ENCODE results near the gene CDC45.
A peak's percentile ranks its signal among the peaks of the same experiment; 100 is the strongest.

CDC45 gene

DNA sequence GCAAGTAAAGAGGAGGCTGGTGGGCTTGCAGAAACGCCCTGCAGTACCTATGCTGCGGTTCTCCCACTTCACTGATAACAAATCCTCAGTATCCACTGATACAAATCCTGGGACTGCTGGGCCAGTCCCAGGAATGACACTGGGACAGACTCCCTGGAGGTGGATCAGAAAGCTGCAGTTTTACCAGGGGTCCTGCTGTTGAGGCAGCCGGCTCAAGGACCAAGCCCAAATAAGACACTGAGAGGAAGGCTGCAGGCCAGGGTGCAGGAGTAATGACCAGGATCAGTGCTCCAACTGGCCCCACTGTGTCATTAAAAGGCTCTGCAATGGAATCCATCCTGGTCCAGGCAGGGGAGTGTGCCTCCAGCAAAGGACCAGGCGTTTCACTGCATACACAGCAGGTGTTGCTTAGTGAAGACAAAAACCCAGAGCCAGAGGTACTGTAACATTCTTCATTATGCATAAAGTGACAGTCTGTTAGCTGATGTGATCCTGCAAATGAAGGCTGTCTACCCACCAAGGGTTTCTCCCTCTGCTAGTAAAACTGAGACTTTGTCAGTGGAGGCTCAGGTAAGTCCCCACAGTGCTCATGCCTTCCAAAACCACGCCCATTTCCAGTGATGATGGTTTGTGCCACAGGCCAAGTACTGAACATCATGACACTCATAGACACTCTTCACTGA lies 30.8 kb upstream of the CDC45 start:
- DNase-seq (ENCODE audit: low read depth), result no peak

DNA sequence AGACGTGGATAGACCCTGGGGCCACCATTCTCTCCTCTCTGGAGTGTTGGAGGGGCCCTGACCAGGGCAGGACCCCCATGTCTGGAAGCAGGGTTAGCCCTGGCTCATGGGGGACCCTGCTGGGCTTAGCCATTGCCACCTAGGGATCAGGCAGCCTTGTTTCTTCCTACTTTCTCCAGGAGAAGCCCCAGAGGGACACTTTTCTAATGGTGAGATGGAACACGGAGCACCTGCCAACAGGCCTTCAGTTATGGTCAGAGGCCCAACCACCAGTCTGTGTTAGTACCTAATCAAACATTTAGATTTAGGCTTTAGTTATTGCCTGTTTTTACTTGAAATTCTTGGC lies 30.3 kb upstream of the CDC45 start:
- no peak for DNase-seq (ENCODE audit: low read depth)

DNA sequence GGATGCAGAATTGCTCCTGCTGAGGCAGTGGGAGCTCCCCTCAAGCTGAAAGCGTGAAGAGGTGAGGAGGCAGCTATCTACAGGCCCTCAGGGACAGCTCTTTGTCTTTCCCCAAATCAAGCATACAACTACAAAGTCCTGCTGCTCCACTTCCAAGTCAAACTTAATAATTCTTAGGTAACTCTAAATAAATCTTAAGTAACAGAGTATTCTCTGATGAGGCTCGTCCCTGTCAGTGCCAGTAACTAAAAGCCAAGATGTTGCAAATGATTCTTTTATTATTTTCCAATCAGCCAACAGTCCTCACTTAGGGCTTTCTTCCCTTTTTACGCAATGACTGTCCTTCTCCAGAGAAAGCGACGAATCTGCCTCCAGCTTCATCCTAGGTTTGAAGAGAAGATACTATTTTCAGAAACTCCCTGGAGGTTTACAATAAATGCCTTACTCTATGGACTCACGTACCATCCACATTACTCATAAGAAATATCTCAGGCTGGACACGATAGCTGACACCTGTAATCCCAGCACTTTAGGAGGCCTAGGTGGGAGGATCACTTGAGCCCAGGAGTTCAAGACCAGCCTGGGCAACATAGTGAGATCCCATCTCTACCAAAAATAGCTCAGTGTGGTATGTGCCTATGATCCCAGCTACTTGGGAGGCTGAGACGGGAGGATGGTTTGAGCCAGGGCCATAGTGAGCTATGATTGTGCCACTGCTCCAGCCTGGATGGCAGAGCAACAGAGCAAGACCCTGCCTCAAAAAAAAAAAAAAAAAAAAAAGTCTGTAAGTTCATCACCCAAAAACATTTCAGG lies 29.2 kb upstream of the CDC45 start:
- no peak for DNase-seq (ENCODE audit: low read depth)

DNA sequence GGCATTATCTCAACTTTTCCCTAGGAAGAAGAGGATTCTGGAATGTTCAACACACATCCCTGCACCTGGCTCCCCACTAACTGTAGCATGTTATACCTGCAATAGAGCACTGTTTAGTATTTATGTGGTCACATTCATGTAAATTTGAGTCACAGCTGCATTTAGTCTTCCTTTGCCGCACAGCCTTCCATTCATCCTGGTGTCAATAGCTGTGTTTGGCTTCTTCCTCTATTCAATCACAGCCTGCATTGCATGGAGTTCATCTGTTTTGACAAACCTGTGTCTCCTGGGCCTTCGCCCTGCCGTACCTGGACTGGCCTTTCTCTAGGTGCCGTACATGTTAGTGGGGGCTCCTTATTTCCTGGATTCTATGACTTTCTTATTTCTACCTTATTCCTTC lies 28.1 kb upstream of the CDC45 start:
- DNase-seq (ENCODE audit: low read depth), result no peak

DNA sequence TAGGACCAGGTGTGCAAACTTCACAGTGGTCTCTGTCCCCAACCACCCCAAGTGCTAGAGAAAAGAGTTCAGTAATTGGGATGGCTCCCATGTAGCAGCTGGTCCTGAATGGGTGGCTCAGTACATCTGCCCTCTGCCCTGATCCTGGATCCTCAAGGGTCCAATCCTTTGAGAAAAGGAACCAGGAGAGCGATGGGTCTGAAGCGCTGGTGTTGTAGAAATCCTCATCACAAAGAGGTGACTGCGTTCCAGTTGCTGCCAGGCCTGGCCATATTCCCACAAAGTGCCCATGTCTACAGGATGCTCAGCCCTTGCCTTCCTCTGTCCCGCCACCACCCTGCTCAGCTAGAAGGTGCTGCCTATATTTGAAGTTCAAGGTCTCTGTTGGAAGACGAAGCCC lies 26.0 kb upstream of the CDC45 start:
- no peak for DNase-seq (ENCODE audit: low read depth)

DNA sequence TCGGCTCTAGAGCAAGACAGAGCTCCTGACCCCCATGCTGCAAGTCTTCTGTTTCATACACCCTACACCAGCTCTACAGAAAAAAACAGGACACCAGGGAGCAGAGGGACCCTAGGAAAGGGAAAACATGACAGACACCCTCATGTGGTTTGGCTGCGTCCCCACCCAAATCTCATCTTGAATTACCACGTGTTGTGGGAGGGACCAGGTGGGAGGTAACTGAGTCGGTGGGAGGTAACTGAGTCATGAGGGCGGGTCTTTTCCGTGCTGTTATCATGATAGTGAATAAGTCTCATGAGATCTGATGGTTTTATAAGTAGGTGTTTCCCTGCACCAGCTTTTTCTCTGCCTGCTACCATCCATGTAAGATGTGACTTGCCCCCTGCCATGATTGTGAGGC lies 25.6 kb upstream of the CDC45 start:
- no peak for DNase-seq (ENCODE audit: low read depth)

DNA sequence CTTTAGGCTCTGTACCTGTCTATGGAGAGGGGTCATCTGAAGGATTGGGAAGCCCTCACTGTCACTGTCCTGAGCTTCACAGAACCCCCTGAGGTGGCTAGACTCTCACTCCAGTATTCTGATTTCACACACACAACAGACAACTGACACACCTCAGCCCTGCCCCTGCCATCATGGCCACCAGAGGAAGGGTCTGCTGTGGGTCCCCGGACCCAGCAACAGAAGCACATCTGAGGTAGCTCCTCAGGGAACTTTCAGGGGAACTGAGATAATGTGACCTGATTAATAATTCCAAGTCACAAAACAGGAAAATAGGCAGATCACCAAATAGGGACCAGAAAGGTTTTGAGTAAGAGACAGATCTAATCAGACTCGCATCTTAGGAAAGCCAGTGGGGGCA lies 24.7 kb upstream of the CDC45 start:
- no peak for DNase-seq (ENCODE audit: low read depth)

DNA sequence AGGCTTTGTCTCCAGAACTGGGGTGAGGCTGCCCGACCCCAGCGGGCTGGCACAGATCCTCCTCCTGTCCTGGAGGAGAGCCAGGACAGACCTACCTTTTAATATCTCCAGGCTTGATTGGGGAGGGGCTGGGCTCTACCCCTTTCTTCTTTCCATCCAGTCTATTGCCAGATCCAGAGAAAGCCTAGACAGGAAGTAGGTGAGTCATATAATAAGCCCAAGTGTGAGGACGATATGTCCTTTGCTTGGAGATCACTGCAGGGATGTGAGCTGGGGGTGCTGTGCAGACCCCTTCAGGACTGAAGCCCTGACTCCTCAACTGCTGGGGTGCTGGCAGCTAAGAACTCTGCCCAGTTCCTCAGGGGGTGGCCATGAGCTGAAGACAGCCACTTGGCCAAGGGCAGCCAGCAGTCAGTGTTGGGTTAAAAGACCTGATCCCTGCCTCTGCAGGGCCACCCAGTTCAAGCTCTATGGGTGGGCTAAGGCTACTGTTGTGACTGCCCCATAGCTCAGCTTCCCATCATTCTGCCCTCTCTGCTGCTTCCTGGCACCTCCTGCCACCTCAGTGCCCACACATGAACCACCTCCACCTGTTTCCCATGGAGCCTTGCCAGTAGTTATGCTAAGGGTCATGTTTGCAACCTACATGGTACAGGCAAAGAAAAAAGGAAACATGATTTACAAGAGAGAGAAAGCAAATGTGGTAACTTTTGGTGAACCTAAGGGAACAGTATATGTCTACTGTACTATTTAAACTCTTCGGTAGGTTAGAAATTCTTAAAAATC lies 23.9 kb upstream of the CDC45 start:
- no peak for DNase-seq (ENCODE audit: low read depth)

DNA sequence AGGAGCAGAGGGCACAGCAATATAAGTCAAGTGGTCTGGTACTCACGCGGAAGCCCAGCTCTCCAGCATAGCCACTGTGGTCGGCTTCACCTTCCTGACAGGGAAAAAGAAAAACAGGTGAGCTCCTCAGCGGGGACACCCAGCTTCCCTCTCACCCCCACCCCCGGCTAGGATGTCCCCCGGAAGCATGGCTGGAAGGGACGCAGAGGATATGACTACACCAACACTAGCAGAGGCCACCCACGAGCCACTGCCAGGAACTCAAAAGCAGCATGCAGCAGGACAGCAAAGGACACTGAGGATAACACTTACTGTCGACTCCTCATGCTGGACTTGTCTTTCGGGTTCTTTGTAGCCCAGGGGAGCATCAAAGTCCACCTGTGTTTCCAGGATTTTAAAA lies 23.2 kb upstream of the CDC45 start:
- DNase-seq (ENCODE audit: low read depth), result no peak

DNA sequence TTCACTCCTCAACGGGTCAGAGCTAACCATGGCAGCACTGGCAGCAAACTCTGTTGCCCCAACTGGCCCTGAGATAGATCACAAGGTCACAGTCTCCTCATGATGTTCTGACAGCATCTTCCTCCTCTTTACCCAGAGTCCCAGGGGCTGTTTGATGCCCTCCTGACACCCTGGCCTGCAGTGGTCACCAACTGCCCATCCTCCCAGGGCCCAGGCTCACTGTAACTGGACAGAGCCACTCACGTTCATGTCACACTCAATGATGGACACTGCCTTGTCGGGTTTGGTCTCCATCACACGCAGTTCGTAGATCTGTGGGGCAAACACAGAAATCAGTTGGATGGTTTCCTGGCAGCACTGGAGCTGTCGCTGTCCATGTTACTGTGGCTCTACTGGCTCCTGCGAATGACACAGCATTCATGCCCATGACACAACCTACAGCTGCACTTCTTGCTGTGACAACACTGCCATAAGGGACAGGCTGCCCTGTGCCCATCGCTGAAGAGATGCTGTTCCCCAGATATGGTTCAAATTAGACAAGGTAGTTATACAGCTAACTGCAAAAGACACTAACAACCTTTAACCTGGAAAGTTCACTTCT lies 21.8 kb upstream of the CDC45 start:
- DNase-seq (ENCODE audit: low read depth), result no peak

DNA sequence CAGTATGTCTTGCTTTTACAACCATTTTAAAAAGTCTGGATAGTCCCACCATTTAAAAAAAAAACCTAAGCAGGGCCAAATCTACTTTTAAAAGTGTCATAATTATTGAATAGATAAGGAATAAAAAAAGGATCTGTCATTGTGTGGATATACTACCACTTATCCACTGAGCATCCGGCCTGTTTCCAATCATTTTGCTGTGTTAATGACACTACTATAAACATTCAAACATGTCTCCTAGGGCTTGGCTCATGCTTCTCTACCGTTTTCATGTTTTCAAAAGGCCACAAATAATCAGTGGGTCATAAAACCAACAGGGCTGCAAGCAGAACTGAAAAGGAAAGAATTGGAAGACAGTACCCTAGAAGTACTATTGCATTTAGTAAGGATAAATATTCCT lies 19.7 kb upstream of the CDC45 start:
- DNase-seq (ENCODE audit: low read depth), result no peak

DNA sequence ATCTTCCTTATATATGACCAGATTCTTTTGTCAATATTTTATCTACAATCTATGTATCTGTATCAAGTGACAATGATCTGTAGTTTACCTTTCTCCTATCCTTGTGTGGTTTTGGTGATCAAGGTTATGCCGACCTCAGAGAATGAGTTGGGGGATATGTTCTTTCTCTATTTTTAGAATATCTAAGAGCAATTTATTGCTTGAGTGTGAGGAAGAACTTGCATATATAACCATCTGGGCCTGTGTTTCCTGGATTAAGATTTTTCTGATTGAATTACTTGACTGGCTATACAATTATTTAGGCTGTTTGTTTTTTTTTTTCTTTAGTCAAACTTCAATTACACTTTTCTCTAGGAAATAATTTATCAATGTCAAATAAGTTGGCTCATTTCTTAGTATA lies 18.2 kb upstream of the CDC45 start:
- DNase-seq (ENCODE audit: low read depth), result no peak

DNA sequence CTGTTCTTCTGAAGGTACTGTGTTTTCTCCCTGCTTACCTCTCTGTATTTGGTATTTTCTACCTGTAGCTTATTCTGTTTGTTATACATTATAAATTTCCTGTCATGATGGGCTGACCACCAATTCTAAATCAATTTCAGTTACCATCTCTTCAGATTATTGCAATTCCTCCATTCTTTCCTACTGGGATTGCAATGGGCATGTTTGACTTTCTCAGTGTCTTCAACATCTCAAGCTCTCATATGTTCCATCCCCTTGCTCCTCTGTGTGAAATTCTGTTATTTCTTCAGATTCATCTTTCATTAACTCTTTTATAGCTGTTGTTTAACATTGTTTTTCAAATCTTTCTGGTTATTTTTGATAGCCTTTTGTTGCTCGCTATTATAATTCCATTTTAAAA lies 16.7 kb upstream of the CDC45 start:
- DNase-seq (ENCODE audit: low read depth), result no peak

DNA sequence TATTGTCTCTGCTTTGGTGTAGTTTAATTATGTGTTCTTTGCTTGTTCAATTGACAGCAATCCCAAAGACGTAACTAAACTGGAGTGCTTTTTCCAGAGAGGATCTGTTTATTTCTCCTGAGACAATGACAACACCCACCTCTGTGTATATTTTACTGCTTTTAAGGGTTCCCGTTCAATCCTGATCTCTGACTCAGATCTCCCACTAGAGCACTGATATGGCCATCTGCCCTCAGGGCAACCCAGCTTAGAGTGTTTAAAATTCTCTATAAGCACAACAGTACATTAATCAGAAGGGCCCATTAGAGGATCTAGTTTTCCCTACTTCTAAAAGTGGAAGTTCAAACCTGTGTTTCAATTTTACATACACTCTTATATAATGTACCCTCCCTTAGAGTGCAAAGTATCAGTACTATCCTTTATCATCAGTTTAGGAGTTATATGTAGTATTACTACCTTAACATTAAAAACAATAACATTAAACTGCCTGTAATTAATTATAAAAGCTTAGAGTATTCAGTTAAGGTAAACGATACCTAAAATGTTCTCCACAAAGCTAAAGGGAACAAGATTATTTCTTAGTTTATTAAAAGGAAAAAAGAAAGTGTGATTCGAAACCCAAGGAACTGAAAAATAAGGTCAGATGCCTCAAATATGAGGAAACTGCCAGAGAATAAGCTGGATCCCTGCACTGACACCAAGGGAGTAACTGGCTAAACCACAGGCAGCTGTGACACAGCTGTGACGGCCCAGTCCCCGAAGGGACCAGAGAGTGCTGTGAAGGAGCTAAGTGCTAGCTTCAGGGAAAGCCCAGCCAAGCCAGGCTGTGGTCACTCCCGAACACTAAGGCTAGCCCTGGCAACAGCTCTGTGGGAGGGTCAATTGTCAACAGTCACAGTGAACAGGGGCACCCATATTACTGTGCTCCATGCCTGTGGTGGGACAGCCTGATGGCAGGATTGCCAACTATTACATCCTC lies 15.9 kb upstream of the CDC45 start:
- DNase-seq (ENCODE audit: low read depth), result peak; percentile 61

DNA sequence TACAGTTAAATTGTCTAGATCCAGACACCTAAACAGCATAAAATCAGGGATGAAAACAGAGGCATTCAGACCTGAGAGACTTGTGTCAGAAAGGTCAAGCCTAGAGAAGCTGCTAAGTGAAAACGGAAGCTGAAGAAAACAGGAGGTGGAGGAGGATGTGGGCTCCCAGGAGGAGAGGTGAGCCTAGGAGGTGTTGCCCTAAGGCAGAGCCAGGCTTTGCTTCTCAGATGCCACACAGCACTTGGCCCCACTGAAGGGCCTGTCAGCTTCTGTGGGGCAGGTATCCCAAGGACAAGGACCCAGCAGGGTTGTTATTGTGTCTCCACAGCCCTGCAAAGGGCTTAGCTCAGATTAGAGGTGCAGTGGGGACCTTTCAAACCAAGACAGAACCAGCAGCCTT lies 15.2 kb upstream of the CDC45 start:
- no peak for DNase-seq (ENCODE audit: low read depth)

DNA sequence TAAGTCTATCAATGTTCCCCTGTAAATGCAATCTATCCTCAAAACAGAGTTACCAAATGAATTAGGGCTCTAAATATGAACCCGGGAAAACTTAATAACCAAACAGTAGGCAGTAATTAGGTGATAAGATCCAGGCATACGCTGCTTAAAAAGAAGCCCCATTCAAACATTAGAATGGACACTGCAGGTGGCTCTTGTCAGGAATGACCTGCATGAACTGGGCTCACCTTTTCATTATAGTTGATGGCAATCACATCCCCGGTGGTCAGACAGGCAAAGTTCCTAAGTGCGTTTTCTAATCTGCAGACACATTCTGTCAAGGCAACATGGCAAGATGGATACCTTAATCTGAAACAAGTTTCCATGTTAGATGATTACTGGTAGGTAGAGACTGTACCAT lies 14.7 kb upstream of the CDC45 start:
- no peak for DNase-seq (ENCODE audit: low read depth)

DNA sequence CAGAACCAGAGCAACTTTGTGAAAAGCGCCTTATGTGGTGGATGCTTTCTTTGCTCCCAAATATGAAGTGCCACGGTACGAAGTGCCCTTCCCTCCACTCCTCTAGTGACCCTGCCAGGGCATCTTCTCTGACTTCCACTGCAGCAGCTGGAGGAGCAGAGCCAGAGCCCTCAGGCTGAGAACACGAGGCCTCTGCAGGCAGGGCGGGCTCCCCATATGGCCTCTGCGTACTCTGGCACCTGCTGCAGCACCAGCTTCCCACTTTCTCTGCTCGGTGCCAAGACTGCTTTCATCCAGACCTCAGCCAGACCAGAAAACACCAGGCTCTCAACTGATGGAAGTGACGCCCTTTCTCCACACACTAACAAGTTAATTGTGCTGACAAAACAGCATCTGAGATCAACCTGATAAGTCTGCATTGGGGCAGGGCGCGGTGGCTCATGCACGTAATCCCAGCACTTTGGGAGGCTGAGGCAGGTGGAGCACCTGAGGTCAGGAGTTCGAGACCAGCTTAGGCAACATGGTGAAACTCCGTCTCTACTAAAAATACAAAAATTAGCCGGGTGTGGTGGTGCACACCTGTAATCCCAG lies 13.5 kb upstream of the CDC45 start:
- no peak for DNase-seq (ENCODE audit: low read depth)

DNA sequence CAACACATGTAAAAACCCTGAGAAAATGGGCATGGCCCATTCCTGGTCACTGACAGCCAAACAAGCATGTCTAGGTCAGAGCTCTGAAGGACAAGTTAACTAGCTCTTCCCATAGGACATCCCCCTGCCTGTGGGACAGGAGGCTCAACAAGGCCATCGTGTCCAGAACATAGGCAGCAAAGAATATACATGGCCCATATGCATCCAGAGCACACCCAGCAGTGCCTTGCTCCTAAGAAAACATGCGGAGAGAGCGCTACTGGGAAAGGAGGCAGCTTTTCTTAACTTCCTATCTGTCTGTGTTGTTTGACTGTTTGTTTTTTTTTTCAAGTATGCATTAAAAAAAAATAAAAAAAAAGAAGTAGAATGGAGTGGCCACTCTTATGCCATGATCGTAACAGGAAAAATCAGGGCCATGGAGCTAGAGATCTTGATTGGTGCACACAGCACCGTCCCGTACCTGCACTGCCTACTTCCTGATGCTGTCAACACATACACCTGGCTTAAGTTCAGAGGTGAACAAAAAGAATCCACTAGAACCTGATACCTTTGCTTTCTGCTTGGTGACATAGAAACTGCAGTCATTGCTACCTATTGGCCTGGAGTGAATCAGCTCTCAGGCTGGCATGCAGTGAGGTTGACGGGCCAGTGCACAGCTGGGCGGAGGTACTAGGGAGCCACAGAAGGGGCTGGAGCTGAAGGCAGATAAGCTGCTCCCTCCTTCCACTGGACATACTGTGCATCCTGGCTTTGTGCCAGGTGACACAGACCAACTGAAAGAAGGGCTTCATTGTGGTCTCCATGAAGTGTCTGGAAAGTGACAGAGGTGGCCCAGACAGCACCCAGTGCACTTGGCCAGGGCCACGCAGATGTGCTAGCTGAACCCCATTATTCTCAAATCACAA lies 12.6 kb upstream of the CDC45 start:
- DNase-seq (ENCODE audit: low read depth), result no peak

DNA sequence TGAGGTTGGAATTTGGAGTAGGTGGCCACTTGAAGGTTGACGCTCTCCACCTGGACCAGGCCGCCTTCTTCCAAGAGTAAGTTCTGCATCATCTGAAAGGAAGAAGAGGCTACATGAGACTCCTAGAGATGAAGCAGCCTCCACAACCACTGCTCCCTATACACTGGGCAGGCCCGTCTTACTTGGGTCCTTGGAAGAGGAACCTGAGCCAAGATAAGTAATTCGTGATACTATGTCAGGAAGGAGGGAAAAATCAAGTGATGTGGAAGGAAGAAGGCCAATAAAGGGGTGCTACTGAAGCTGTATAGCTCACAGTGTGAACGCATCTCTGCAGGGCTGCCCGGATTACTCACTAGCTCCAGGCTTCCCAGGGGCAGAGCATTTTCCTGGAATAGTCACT lies 11.8 kb upstream of the CDC45 start:
- DNase-seq (ENCODE audit: low read depth), result no peak

DNA sequence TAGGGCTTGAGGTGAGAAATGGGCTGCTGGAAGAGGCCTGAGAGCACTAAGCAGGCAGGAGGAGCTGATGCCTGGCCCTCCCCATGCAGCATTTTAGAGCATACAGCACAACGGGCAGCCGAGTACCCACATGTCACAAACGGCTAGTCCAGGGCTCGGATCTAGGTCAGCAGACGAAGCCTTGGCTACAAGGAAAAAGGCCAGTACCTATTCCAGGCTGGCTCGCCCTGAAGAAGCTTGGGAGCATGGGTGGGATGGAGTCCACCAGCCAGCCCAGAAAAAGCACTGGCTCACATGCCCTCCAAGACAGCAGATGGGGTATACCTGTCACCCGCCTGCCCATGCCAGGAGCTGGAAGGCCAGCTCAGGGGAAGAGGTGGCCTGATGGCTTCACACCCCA lies 10.3 kb upstream of the CDC45 start:
- DNase-seq (ENCODE audit: low read depth), result no peak
